GM12874 (cell line): ENCODE measurements around the gene JARID2.

Experiments
- TF ChIP-seq, protein P1 (sequence below): IDR thresholded peaks from 2 replicates; pipeline ENCODE4 v1.5.1; 2011; ENCODE audit warnings: low read depth, mild to moderate bottlenecking, control low read depth, low read length, moderate library complexity; ENCODE audit not compliant: insufficient read depth

Gene JARID2

GRCh38 chr6:15360300-15360699 is 114.4 kb downstream of the JARID2 start:
- TF ChIP-seq, protein P1, sequence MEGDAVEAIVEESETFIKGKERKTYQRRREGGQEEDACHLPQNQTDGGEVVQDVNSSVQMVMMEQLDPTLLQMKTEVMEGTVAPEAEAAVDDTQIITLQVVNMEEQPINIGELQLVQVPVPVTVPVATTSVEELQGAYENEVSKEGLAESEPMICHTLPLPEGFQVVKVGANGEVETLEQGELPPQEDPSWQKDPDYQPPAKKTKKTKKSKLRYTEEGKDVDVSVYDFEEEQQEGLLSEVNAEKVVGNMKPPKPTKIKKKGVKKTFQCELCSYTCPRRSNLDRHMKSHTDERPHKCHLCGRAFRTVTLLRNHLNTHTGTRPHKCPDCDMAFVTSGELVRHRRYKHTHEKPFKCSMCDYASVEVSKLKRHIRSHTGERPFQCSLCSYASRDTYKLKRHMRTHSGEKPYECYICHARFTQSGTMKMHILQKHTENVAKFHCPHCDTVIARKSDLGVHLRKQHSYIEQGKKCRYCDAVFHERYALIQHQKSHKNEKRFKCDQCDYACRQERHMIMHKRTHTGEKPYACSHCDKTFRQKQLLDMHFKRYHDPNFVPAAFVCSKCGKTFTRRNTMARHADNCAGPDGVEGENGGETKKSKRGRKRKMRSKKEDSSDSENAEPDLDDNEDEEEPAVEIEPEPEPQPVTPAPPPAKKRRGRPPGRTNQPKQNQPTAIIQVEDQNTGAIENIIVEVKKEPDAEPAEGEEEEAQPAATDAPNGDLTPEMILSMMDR = no peak

GRCh38 chr6:15361197-15361596 is 115.3 kb downstream of the JARID2 start:
- TF ChIP-seq, protein P1 = no peak

DNA sequence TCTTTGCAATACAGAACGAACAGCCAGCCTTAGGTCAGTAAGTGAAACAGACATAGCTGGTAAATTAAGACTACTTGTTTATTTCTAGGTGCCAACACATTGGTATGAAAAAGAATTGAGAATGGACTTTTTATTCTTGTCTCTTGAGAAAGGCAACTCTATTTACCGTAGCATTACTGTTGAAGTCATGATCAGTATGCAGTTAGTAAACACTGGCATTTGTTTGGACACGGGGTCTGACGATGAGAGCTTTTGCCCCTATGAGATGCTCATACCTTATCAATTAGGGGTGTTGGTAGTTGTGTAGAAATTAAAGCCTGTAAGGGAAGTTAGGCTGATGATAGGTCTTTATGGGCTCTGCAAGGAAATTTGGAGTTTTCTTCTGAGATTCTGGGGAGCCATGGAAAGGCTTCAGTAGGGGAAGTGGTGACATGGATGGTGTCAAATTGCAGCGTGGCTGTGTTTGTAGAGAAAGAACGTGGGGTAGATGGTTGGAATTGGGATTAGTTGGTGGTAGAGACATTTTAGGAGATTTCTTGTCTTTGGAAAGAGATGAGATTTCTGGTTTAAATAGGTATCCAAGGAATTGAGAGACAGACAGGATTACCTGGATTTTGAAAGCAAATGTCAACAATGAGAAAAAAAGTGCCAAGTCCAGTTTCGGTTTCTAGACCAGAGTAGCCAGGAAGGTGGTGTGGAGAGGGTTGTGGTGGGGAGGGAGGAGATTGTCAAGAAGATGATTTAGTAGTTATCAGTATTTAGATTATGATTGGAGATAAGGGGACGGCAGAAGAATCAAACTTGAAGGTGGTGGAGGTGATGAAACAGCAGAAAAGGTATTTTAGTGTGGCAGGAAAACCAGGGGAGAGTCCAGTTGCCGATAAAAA is 116.6 kb downstream of the JARID2 start:
- TF ChIP-seq, protein P1 = no peak

GRCh38 chr6:15363164-15363522 is 117.3 kb downstream of the JARID2 start:
- TF ChIP-seq, protein P1 = no peak

DNA sequence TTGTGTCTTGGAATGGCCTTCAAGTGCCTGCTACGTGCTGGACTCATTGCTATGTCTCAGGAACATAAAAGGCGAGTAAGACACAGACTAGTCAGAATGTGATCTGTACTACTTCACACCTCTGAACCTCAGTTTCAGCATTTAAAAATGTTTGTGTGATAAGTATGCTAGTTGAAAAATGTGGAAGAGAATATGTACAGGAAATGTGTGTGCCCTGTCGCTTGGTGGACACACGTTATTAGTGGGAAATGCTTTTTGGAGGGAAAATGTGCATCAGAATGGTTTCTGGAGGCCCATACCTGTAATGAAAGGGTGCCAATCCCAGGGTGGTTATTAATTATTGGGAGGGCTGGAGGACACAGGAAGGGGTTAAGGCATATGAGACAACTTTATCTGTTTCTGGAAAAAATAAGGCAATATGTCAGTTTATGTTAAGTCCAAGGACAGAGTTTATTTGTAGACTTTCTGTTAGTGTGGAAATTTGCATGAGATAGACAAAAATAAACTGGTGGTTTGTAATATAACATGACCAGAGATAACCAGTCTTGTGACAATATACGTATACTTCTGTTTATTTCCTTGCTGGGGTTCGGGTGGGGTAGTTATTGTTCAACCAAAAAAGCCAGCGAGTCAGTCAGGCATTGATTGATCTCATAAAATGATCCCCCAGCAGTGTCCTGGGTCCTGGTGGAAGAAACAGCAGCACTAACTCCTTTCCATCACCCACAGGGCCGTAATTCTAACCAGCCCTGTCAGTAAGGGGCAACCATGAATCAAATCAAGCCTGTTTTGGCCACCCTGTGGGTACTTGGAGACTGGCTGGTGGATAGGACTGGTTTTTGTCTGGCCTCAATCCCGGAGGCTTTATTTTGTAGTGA is 117.9 kb downstream of the JARID2 start:
- TF ChIP-seq, protein P1 = 0 out of 2 replicates have a peak, but pooled peaks have one; percentile 1

DNA sequence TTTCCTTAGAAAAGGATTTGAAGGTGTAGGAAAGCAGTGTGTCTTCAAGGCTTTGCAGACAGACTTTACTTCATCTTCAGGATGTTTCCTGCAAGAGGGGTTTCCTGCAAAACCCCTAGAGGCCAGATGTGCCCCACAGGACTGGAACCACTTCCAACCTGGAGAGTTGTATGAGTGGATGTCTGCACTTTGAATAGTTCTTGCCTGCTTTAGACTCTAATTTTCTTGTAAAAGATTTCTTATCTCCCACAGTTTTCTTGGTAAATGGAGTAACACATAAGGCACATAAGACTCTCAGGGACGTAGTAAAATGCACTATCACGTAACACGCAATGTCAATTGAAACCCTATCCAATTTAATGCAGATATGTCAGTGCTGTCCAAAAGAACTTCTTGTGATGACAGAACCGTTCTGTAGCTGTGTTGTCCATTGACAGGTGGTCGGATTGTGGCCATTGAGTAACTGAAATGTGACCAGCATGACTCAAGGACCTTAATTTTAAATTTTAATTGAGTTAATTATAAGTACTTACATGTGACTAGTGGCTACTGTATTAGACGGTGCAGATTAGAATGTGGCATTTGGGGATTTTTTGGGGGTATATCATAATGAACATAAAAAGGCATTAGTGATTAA is 118.7 kb downstream of the JARID2 start:
- TF ChIP-seq, protein P1 = no peak

DNA sequence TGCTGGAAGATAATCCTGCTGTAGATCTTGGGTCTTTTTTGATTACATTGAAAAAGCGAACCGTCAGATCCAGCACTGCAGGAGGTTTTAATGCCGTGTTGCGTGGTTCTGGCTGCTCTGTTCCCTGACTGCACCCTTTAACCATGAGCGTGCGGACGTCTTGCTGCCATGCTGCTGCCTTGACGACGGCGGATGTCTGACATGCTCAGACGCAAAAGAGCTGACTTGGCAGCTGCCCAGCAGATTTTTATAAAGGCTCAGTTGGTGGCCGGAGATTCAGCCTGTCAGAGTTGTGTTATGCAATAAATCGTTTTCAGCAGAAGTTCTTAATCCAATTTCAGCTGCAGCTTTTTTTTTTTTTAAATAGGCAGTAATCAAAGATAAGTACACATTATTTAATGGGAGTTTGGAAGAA is 119.4 kb downstream of the JARID2 start:
- TF ChIP-seq, protein P1 = no peak
